Left cardiac atrium (tissue), 4 donors: Measurements from ENCODE around the gene OR1J4. TPM values are rescaled to one million over a fixed set of nuclear protein-coding genes. Genes with fewer than 3 reads are reported as not detected.

Experiments used
- ATAC-seq, 2 donors: fragments of 200-7000 bp; cut with Tn5 transposase; one replicate each; pipeline ENCODE4 v1.9.1; 2020; ENCODE audit warnings: mild to moderate bottlenecking in 2 of 2, moderate library complexity in 2 of 2
- DNase-seq: peaks from one replicate; pipeline ENCODE4 v3.0.0-alpha.2; 2020
- intact Hi-C, 2 donors: fragments of 100-400 bp; cut with DNase I; formaldehyde crosslinking; loops; one replicate each; pipeline versions ENCODE4 v1.14.1 to v1.15.1; 2022 to 2023
- total RNA-seq, 2 donors: library from RNA; stranded (reverse); fragmentation: NEBNext Ultra II Directional; extraction: Animal tissue kit (Norgen Biotek cat#: 25700); gene quantifications; one replicate each; pipeline ENCODE4 v1.2.1, GENCODE V29; 2021
- donor health status: DM: no; HTN: yes; CAD: no.
- donor health status: DM: no; HTN: yes; CAD: no; lungs with severe emphysema.
- donor health status: DM: yes; HTN: yes; CAD: no.
- donor health status: Dilated cardiomyopathy.

Gene OR1J4
- total RNA-seq, 2 donors from 2014 or later = not detected

DNA sequence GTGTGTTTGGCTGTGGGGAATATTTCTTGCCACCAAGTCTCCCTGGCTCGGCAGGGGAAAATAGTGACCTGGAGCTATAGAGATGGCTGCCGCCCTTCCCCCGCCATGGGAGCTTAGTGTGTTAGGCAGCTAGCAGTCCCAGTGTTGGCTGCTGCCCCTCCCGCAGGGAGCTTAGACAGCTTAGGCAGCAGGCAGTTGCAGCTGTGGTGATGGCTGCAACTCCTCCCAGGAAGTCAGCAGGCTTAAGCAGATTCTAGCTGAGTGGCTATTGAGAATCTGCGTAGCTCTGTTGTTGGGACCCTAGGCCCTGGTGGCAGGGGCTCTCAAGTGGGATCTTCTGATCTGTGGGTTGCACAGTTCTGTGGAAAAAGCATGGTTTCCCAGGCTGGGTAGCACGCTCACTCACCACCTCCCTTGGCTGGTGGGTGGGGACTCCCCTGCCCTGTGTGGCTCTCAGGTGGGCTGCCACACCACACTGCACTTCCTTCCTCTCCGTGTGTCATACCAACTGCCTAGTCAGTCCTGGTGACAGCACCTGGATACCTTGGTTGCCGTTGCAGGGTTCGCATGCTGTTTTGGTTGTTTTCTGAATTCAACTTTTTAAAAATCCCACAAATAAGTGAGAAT lies 43.3 kb downstream of the OR1J4 start:
- intact Hi-C loops = no loop called here
- no peak for ATAC-seq
- DNase-seq = no peak

DNA sequence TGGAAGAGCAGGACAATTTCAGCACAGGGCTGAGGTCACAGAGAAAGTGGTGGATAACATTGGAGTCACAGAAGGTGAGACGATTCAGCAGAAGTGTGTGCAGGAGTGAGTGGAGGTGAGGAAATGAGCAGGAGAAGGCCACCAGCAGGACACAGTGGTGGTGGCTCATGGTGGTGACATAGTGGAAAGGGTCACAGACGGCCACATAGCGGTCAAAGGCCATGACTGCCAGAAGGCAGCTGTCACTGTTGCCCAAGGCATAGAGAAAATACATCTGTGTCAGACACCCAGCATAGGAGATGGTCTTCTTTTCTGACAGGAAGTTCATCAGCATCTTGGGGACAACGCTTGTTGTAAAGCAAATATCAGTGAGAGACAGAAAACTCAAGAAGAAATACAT lies 49.0 kb downstream of the OR1J4 start:
- ATAC-seq = no peak
- intact Hi-C loops = no loop called here
- DNase-seq = no peak

Other genes starting within 250 kb of the OR1J4 start
- gene PTGS1, start 148.1 kb upstream of the OR1J4 start, total RNA-seq = 10 to 100 TPM in 1 of 2 donors, 1 to 10 TPM in 1; 6.0 to 37.3 TPM
- not detected for gene OR1J1, start 41.2 kb upstream of the OR1J4 start, total RNA-seq
- not detected for gene OR1J2, start 8.3 kb upstream of the OR1J4 start, total RNA-seq
- gene OR1N1, start 8.2 kb downstream of the OR1J4 start, total RNA-seq = not detected
- not detected for gene OR1N2, start 34.0 kb downstream of the OR1J4 start, total RNA-seq
- gene OR1L8, start 64.2 kb downstream of the OR1J4 start, total RNA-seq = under 1 TPM in 1 of 2 donors, not detected in 1; 0.16 TPM
- gene OR1Q1, start 95.6 kb downstream of the OR1J4 start, total RNA-seq = not detected
- gene OR1B1, start 138.5 kb downstream of the OR1J4 start, total RNA-seq = not detected
- gene OR1L1, start 142.6 kb downstream of the OR1J4 start, total RNA-seq = not detected
- gene OR1L3, start 156.0 kb downstream of the OR1J4 start, total RNA-seq = not detected
- not detected for gene OR1L4, start 204.8 kb downstream of the OR1J4 start, total RNA-seq
- not detected for gene OR1L6, start 223.2 kb downstream of the OR1J4 start, total RNA-seq